NCI-H2107 treated with DMSO at 0.1 percent for 48 hours (cell line): ENCODE results near the gene UBA1.

Source experiments
- DNase-seq: peaks from one replicate; lab custom pipeline; 2025; ENCODE audit not compliant: unreplicated experiment; lab: John Stamatoyannopoulos, UW

UBA1 gene

GRCh38 chrX:47169726-47170515 is 23.7 kb upstream of the UBA1 start:
- no peak for DNase-seq

- no peak for DNase-seq
These were observed 22.6 kb upstream of the UBA1 start for GRCh38 chrX:47170861-47171692.

- DNase-seq: no peak
These were observed 21.6 kb upstream of the UBA1 start for GRCh38 chrX:47171996-47172395.

- DNase-seq: no peak
These were observed 21.1 kb upstream of the UBA1 start for GRCh38 chrX:47172549-47172948.

DNA sequence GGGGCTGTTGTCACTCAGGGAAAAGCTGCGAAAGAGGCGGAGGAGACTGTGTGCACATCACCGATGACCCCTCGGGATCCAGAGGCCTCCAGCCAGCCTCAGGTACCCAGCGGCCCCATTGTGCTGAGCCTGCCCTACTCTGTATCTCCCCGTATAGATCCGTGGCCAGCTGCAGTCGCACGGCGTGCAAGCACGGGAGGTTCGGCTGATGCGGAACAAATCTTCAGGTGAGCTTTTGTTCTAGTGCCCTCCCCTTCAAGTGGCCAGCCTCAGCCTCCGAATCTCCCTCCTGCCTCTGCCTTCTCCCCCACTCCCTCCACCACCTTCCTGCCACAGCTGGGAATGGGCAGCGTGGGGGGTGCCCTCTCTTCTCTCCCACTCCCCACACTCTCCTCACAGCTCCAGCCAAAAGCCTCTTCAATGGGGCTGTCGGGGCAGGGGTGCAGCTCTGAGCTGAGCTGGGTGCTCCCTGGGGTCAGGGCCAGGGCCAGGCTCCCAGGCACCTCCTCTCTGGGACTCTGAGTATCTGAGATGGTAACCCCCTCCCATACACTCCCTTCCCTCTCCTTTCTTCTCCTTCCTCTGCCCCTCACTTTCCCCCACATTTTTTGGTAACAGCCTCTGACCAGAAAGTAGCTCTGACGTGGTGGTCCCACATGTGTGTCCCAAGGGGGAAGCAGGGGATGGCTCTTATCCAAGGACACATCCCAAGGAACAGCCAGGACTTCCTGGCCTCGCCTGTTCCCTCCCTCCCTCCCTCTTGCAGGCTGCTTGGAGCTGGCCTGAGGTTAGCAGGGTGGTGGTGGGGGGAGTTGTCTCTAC is 20.4 kb upstream of the UBA1 start:
- DNase-seq: no peak

GRCh38 chrX:47174376-47174775 is 19.3 kb upstream of the UBA1 start:
- no peak for DNase-seq

- no peak for DNase-seq
These were observed 18.6 kb upstream of the UBA1 start for GRCh38 chrX:47174846-47175587.

DNA sequence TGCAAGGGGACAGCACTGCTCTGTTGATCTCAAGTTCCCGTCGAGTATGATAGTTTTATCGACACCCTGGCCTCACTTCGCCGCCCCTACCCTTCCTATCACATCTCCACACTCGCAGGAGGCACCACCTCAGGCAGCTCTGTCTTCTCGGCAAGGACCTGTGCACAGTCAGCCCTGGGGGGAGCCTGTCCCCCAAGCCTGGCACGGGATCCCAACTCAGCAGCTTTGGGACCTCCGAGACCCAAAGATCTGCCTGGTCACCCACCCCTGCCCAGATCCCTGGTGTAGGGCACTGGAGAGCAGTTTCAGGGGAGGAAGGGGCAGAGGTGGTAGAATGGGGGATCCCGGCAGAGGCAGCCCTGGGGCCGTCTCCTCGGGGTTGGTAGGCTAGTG is 18.0 kb upstream of the UBA1 start:
- no peak for DNase-seq

DNA sequence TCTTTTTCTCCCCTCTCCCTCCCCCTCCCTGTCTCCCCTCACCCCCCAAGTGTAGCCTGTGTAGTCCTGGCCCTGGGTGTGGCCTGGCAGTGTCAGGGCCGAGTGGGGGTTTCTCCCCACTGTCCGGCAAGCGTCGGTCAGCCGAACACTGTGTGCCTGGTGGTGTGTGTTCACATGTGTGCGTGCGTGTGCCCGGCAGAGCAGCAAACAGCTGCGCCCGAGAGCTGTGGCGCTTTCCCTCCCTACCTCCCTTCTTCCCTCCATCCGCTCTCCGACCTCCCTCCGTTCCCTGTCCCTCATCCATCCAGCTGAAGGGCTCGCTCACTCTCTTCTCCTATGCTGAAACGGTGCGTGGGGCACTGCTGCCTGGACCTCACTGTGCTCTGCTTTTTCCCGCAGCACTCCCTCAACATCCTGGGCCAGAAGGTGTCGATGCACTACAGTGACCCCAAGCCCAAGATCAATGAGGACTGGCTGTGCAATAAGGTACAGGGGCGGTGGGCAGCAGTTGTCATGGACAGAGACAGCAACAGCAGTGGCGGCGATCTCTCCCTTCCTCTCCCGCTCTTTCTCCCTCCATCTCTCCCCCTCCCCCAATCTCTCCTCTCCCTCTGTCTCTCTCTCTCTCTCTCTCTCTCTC is 17.4 kb upstream of the UBA1 start:
- DNase-seq: no peak

- no peak for DNase-seq
These were observed 16.6 kb upstream of the UBA1 start for GRCh38 chrX:47177079-47177478.

- no peak for DNase-seq
These were observed 15.3 kb upstream of the UBA1 start for GRCh38 chrX:47178337-47178736.

- DNase-seq: no peak
These were observed 14.3 kb upstream of the UBA1 start for GRCh38 chrX:47179221-47179927.

- DNase-seq: no peak
These were observed 13.7 kb upstream of the UBA1 start for GRCh38 chrX:47179928-47180255.

DNA sequence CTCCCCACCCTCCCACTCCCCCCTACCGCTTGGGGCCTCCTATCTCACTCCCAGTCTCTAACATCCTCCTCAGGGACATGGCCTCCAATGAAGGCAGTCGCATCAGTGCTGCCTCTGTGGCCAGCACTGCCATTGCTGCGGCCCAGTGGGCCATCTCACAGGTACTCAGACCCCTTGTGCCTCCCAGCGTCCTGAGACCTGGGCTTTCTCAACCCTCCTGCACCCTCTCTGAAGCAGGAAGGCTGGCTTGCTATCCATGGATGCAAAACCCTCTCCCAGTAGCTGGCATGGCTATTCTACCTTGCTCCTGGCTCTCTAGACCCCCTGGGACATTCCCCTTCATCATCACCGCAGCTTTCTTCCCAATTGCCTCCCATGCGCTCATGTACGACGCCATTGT is 13.3 kb upstream of the UBA1 start:
- DNase-seq: no peak

- DNase-seq: no peak
These were observed 12.3 kb upstream of the UBA1 start for GRCh38 chrX:47181301-47181700.

DNA sequence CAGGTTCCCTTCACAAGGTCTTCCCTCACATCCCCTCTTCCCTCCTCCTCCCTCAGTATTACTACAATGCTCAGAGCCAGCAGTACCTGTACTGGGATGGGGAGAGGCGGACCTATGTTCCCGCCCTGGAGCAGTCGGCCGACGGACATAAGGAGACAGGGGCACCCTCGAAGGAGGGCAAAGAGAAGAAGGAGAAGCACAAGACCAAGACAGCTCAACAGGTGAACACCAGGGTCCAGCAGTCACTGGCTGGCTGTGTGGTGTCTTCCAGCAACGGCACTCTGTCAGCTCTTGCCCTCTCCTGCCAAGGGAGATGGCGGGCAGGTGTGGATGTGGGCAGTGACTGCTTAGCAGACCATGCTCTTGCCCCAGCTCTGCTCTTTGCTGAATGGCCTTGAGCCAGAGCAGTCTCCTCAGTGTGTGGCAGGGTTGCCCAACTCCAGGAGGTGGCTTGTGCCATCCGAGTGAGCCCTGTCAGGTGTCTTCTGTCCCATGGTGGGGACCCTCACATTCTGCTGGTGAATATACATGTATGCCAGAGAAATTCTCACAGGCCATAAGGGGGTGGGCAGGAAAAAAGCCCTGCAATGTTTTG is 11.4 kb upstream of the UBA1 start:
- DNase-seq: no peak

DNA sequence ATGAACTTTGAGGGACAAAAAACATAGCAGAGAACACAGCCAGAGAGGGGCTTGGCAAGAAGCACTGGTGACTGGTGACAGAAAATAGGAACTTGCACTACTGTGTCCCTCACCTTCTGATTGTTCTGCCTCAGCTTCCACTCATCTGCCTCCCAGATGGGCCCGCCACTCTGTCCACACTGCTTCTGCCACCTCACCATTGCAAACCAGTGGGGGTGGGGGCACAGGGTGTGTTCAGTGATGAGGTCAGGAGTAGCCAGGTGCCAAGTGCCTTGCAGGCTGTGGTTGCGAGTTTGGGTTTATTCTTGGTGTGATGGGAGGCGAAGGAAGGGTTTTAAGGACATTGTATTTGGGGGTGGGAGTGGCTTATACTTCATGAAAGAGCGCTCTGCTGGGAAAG is 9.1 kb upstream of the UBA1 start:
- DNase-seq: no peak

GRCh38 chrX:47185241-47185640 is 8.4 kb upstream of the UBA1 start:
- no peak for DNase-seq

GRCh38 chrX:47186096-47186740 is 7.4 kb upstream of the UBA1 start:
- DNase-seq: no peak
